HL-60/S4 treated with retinoic acid at 250 ng/mL for 4 days and 3 days (cell line): ENCODE data around the gene MXD4.

ENCODE experiments used
- in situ Hi-C: fragments of 300-500 bp; cut with MboI; formaldehyde crosslinking; loops from 2 replicates; pipeline ENCODE4 v1.7.0; 2022; ENCODE audit warnings: low sequenced_read_pairs

MXD4 gene, protein sequence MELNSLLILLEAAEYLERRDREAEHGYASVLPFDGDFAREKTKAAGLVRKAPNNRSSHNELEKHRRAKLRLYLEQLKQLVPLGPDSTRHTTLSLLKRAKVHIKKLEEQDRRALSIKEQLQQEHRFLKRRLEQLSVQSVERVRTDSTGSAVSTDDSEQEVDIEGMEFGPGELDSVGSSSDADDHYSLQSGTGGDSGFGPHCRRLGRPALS

DNA sequence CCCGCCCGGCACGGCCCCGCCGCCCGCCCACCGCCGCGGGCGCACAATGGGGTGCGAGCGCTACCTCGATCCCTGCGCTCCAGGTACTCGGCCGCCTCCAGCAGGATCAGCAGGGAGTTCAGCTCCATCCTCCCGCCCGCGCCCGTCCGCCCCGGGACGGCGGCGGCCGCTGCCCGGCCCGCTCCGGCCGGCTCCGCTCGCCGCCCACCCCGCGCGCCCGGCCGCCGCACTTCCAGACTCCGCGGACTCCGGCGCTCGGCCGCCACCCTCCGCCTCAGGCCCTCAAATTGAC is at the start of gene MXD4:
TSS of gene MXD4 (minus strand) at position 257 of the 292 bp plus-strand sequence. CDS start at position 128, 129 bp downstream.
- in situ Hi-C loops: no loop called here

DNA sequence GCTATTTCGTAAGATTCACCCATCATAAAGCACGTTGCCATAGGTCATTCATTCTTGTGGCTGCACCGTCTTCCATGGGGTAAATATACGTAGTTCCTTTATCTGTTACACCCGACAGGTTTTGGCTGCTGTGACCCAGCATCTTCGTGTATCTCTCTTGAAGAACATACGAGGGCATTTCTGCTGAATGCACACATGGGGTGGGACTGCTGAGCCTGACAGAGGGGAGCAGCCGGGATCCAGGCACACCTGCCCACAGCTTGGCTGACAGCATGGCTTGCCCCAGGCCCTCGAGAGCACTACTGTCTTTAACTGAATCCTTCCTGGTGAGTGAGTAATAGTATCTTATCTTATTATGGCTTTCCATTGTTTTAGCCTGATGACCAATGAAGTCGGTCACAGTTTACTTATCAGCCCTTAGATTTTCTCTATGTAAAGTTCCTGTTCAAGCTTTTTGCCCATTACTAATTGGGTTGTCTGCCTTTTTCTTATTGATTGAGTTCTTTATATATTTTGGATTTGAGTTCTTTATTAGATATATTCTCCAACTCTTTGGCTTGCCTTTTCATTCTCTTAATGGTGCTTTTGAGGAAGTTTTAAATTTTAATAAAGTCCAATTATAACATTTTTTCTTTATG is 45.0 kb upstream of the MXD4 start:
- in situ Hi-C loops: no loop called here

DNA sequence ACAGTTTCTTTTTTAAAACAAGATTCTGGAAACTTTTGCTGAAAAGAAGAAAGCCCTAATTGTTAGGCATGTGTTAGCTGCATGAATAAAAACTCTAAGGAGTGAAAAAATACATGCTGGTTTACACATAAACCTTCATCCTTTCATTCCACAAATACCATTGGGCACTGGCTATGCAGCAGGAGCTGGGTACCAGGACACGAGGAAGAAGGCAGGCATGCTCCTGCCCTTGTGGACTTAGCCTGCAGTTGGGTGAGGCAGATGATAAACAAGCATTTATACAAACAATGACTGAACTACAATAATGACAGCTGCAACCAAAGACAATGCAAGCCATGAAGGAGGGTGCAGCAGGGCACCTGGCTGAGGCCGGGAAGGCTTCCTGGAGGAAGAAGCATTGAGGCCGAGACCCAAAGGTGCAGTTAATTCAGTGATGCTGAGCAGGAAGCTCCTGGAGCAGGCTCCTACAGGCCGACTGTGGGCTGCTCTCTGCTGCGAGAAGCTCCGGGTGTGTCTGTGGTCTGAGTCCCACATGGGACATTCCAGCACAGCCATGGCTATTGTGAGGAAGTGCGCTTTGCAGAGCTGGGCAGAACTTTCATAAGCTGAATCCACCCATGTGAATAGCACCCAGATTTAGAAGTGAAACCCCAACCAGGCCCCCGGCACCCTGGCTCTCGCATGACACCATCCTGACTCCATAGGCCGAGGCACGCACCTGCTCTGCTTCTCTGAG is 44.0 kb upstream of the MXD4 start:
- in situ Hi-C loops: no loop called here

DNA sequence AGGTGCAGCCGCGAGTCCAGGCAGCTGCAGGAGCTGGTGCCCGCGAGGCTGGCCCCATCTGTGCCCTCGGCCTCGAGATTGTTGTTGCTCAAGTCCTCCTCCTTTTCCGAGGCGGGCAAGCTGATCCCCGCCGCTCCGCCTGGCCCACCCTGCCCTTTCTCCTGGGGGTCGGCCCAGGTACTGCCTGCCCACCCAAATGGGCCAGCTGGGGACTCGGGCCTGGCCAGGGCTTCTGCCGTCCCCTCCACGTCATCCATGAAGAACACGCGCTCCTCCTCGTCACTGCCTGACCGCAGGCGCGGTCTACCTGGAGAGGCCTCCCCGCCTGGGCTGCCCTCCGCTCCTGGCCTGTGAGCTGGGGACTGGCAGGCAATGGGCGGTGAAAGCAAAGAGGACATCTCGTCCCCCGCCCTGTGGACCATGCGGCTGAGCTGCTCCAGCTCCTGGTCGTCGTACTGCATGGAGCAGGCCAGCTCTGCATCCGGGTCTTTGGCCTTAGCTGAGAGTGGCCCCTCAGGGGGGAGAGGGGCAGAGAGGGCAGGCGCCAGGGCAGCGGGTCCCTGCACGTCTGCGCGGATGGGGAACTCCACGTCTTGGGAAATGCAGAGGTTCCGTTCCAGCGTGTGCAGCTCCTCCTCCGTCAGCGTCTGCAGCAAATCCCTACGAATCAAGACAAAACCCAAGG is 43.1 kb upstream of the MXD4 start:
- in situ Hi-C loops: no loop called here

DNA sequence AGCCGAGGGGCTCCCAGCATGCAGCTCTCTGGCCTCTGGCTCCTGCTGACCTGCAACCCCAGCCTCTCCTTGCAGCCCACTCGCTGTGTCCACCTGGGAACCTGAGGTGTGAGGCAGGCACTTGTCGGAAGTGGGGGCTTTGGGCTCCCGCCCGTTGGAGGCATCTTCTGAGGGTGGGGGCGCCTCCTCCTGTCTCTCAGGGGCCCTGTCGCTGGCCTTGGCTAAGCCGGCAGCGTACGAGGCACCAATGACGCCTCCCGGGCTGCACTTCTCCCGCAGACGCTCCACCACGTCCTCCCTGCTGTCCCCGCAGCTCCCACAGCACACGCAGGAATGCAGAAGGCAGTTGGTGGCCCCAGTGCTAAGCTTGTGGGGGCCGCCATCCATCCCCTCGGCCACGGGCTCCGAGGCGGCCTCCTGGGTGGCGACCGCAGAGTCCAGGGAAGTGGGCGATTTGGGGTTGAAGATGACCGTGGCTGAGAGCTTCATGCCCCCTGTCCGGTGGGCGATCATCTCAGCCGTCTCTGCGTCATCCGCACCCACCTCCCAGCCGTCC is 42.5 kb upstream of the MXD4 start:
- in situ Hi-C loops: no loop called here

DNA sequence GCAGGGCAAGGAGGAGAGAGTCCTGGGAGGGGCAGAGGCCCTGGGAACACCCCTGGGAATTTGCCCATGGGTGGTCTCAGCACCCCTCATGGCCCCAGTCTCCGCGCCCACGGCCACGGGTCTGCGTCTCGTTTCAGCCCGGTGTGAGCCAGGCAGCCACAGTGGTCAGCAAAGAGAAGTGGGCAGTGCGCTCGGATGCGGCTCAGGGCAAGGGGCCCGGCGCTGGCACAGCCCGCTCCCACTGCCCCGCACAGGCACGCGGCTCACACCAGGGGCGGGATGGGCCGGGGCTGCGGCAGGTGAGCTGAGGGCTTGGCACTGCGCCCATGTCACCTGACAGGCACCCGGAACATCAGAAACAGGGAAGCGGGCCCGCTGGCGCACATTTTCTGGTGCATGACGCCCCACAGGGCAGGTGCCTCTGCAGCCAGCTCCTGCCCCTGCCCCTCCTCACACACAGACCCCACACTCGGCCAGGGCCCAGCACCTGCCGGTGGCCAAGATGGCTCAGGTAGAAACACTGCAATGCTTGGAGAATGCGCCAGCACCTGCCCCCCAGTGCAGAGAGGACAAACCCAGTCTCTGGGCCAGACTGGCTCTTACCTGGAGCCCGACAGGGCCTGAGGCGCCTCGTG is 41.9 kb upstream of the MXD4 start:
- in situ Hi-C loops: no loop called here

DNA sequence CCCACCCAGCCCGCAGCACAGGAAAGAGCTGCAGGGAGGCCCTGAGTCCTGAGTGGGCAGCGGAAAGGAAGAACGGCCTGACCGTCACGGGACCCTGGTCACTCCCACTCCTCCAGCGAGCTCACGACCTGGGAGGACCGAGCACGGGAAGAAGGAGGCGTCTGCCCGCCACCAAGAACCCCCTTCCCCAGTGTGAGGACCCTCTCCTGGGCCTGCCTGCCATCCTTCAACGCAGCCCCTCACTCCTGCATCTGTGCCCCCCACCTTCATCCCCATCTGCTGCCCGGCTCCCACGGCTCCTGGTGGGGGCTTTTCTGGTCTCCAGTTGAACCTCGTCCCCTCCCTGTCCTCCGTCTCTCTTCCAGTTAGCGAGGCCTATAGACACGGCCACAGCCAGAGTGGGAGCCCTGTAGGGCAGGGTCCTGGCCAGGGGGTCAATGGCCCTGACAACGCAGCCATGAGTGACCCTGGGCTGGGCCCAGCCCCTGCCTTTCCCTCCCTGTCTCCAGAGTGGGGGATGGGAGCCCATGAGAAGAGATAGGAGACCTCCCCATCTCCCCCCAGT is 41.3 kb upstream of the MXD4 start:
- in situ Hi-C loops: no loop called here

DNA sequence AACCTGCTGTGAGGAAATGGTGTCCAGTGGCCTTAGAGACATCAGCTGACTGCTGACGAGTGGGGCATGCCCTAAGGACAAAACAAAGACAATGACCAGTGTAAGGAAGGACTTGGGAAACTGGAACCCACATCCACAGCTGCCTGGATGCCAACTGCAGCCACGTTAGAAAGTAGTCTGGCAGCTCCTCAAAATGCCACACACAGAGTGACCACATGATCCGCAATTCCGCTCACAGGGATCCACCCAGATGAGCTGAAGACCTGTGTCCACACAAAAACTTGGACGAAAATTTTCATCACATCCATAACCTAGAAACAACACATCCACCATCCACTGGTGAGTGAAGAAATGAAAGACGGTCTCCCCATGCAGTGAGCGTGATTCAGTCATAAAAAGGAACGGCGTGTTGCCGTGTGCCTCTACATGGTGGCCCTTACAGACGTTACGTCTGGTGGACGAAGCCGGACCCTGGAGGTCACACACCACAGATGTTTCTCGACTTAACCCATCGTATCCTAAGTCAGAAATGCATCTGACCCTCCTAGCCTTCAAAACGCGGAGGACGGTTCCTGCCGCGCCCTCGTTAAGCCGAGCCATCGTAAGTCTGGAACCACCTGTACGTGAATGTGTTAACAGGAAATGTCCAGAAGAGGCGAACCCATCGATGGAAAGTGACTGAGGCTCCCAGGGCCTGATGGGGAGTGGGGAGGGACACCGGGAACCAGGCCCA is 40.6 kb upstream of the MXD4 start:
- in situ Hi-C loops: no loop called here

DNA sequence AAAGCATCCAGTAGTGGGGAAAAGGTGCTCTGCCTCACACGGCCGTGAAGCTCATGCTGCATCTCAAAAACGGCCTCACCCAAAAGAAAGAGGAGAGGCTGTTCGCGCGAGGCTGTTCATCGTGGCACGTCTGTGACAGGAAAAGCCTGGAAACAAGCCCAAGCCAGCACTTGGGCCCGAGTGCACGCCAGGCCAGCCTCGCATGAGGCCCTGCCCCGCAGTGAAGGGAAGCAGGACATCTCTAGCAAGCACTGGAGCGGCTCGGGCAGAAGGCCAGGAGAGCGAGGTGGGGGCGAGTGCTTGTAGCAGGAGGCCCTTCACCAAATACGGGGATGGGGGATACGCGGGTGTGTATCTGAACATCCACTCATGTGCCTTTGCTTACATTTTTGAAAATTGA is 39.9 kb upstream of the MXD4 start:
- in situ Hi-C loops: no loop called here

DNA sequence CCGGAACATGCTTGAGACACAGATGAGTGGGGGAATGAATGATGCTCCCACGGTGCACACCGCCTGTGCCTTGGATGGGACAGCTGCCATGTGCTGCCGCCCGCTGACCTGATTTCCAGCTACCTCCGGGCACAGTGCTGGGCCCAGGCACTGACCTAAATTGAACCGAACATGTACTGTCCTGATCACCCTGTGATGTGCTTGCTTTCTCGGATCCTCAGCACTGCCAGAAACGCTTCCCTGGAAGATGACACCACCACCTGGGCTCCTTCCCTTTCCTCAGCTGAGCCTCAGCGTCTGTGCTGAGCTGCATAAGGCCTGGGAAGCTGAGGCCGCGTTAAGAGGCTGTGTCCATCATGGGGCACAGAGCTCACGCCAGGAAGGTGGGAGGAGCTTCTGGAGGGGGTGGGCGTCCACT is 39.3 kb upstream of the MXD4 start:
- in situ Hi-C loops: no loop called here

DNA sequence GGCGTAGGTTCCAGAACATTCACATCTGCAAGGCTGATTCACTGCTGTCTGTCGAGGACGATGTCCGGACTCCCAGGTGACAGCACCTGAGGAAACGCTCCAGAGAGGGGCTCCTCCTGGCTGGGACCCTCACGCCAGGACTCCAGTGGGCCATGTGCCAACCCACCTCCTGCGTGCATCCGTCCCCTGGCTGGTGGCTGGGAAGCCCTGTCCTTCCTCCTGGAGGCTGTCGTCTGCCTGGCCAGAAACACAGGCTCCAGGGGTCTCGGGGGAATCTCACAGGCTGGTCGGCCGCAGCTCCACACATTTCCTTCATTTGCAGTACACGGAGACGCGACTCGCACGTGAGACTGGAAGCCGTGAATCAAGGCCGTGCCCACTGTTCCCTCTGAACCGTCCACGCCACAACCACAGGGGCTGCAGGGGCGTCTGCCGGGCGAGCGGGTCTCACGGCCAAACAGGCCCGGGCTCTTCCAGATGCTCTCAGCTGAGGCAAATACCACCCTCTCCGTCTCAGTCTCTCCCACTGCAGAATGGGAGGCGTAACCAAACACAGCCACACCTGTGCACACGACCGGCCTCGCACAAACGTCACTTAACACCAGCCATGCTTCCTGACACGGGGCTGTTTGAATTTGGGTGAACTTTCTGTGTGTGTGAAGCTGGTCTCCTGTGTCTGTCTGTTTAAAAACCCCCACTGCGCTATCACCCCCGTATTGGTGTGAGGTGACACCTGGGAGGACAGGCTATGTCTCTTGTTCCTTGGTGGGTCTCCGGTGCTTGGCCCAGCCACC is 38.7 kb upstream of the MXD4 start:
- in situ Hi-C loops: no loop called here

DNA sequence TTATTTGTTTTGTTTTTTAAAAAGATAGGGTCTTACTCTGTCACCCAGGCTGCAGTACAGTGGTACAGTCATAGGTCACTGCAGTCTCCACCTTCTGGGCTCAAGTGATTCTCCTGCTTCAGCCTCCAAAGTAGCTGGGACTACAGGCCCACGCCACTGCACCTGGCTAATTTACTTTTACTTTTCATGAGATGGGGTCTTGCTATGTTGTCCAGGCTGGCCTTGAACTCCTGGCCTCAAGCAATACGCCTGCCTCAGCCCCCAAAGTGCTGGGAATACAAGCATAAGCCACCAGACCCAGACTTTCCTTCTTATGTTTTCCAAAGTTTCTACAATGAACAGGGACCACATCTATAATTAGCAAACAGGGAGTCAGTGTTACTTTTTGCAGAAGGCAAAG is 37.9 kb upstream of the MXD4 start:
- in situ Hi-C loops: no loop called here

DNA sequence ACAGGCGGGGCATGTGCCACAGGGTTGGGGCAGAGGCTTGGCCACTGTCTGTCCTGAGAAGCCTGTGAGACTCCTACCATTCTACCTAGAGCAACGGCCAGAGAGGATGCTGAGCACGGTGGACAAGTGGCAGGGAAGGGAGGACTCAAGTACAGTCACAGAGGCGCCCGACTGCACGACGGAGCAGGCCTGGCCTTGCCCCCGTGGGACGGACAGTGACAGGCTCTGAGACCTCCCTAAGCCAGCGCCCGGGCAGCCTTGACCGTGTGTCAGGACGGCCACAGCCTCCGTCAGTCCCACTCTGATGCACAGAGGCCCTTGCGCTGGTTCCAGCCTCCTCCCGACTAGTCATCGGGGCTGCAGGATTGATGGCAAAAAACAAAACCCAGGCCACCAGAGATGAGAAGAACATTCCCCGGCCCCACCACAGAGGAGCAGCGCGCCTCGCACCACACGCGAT is 36.7 kb upstream of the MXD4 start:
- in situ Hi-C loops: no loop called here

DNA sequence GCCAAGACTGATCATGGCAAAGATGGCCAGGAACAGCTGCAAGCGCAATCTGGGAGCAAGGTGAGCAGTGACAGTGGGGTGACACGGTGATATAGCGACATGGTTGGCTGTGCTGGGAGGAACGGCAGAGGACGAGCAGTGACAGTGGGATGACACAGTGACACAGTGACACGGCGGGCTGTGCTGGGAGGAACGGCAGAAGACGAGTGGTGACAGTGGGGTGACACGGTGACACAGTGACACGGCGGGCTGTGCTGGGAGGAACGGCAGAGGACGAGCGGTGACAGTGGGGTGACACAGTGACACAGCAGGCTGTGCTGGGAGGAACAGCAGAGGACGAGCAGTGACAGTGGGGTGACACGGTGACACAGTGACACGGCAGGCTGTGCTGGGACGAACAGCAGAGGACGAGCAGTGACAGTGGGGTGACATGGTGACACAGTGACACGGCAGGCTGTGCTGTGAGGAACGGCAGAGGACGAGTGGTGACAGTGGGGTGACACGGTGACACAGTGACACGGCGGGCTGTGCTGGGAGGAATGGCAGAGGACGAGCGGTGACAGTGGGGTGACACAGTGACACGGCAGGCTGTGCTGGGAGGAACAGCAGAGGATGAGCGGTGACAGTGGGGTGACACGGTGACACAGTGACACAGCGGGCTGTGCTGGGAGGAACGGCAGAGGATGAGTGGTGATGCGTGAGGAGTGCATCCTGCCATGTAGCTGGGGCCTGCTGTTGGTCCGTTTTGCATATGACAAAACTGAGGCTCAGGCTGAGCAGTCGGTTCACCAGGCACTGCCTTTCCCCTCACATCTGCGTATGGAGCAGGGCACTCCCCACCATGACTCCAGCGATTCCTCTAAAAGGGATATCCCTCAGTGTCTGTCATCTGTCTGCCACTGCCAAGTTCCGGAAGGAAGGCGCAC is 36.0 kb upstream of the MXD4 start:
- in situ Hi-C loops: no loop called here

DNA sequence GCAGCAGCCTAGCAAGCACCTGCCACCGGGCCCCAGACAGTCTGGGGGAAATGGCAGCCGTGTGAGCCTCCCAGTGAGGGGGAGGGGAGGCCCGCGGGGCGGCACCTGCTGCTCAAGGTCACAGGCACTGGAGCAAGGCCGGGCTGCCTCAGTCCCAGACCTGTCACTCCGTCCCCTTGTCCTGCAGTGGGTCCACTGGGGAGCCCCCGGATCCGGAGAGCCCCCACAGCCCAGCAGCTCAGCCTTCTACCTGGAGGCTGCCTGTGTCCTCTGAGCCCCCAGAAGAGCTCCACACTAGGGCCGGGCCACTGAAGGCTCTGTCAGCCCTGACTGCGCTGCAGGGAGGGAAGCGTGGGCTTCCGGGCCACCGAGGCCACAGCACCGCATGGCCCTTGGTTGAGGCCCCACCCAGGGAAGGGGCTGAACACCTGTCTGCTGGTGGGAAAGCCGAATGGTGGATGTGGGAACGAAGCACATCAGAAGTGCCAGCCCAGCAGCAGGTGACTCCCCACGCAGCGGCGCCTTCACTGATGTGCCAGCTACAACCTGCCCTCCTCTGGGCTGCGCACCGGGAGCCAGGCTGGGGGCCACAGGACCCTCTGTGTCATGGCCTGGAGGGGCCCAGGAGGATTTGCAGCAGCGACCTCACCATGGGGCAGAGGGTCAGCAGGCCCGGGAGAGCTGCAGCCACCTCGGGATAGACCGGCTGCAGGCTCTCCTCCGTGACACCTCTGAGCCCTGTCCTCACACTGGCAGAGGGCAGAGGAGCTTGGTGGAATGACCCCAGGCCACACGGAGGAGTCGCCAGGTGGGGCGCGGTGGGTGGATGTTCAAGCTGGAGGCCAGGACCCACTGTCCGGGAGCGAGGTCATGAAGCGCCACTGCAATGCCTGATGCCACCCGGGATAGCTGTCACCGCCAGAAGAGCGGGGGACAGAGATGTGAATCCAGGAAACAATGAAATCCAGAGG is 35.0 kb upstream of the MXD4 start:
- in situ Hi-C loops: no loop called here

DNA sequence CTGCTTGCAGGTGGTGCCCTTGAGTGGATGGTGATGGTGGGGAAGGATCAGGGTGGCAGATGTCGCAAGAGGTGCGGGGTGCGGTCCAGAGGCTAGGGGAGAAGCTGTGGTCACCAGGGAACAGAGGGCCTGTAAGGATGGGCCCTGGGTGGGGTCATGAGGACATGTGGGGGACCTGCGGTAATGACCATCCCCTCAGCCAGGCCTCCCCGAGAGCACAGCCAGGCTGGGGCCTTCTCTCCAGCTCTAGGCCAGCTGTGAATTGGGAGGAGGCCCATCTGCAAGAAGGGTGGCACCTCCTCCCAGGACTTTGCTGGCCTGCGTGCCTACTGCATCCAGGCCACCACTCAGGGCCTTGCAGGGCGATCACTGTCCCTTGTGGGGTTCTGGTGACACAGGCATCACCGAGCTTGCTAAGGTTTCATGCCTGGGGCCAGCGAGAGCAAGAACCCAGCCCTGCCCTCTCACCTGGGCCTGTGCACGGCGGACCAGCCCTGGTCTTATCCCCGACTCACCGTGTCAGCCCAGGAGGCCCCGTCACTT is 34.1 kb upstream of the MXD4 start:
- in situ Hi-C loops: no loop called here

DNA sequence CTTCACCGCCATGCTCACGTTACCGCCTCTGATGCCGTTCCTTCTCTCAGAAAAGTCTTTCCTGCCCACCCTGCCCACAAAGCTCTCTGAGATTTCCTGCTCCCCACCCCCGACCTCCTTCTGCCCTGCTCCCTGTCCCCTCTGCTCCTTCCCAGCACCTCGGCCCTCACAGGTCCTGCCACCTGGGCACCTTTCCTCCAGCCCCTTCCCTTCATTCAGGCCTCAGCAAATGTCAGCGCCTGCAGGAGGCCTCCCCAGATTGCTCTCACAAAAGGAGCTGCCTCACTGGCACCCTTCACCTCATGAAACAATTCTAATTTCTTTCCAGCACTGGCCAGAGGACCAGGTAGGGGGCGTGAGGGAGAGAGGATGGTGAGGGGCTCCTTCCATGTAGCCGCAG is 33.6 kb upstream of the MXD4 start:
- in situ Hi-C loops: no loop called here
